HEK293 (cell line): ENCODE data around the gene LAMB4.

ENCODE experiments used
- HOXC10 ChIP-seq: sonication (generic); formaldehyde crosslinking; IDR thresholded peaks from 2 replicates; pipeline ENCODE4 v1.8.1; 2023; ENCODE audit warnings: mild to moderate bottlenecking, missing genetic modification reagents
- SP2 ChIP-seq: fragments of 450-650 bp; formaldehyde crosslinking; IDR thresholded peaks from 2 replicates; pipeline ENCODE4 v1.5.1; 2016; ENCODE audit warnings: missing biosample characterization, missing genetic modification characterization
- ZNF416 ChIP-seq: fragments of 450-650 bp; formaldehyde crosslinking; IDR thresholded peaks from 2 replicates; pipeline ENCODE4 v1.5.1; 2016; ENCODE audit warnings: missing biosample characterization, missing genetic modification characterization
- TF ChIP-seq, protein P1 (sequence below): fragments of 450-650 bp; formaldehyde crosslinking; IDR thresholded peaks from 2 replicates; pipeline ENCODE4 v1.5.1; 2016; ENCODE audit warnings: missing biosample characterization, missing genetic modification characterization
- TF ChIP-seq, protein P2 (sequence below): fragments of 450-650 bp; formaldehyde crosslinking; IDR thresholded peaks from 2 replicates; pipeline ENCODE4 v1.5.1; 2016; ENCODE audit warnings: missing biosample characterization, missing genetic modification characterization

DNA sequence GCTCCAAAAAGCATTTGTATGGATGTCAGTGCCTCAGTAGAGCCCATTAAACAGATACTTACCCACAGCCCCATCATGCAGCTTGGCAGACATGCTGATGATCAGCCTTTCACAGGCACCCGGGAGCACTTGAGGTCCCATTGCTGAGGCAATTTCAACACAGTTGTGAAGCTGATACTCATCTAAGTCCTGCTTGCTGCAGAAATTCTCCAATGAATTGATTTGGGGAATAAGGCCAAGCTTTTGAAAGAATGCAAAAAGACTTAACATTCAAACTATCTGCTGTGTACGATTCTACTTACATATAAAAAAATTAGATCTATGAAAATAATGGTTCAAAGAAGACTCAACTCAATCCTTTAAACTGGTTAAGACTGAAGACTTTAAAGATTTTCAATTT lies 60.5 kb downstream of the LAMB4 start:
- TF ChIP-seq, protein P1, sequence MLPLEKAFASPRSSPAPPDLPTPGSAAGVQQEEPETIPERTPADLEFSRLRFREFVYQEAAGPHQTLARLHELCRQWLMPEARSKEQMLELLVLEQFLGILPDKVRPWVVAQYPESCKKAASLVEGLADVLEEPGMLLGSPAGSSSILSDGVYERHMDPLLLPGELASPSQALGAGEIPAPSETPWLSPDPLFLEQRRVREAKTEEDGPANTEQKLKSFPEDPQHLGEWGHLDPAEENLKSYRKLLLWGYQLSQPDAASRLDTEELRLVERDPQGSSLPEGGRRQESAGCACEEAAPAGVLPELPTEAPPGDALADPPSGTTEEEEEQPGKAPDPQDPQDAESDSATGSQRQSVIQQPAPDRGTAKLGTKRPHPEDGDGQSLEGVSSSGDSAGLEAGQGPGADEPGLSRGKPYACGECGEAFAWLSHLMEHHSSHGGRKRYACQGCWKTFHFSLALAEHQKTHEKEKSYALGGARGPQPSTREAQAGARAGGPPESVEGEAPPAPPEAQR (tag by site-specific recombination): no peak
- TF ChIP-seq HOXC10 (CRISPR knock-in tag) (no peak), SP2 (tag by site-specific recombination) (no peak), ZNF416 (tag by site-specific recombination) (no peak)
- TF ChIP-seq, protein P2, sequence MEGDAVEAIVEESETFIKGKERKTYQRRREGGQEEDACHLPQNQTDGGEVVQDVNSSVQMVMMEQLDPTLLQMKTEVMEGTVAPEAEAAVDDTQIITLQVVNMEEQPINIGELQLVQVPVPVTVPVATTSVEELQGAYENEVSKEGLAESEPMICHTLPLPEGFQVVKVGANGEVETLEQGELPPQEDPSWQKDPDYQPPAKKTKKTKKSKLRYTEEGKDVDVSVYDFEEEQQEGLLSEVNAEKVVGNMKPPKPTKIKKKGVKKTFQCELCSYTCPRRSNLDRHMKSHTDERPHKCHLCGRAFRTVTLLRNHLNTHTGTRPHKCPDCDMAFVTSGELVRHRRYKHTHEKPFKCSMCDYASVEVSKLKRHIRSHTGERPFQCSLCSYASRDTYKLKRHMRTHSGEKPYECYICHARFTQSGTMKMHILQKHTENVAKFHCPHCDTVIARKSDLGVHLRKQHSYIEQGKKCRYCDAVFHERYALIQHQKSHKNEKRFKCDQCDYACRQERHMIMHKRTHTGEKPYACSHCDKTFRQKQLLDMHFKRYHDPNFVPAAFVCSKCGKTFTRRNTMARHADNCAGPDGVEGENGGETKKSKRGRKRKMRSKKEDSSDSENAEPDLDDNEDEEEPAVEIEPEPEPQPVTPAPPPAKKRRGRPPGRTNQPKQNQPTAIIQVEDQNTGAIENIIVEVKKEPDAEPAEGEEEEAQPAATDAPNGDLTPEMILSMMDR (tag by site-specific recombination): no peak
